ENCODE data around the gene CLHC1. TPM values are rescaled to one million over a fixed set of nuclear protein-coding genes. Genes with fewer than 3 reads are reported as not detected.

CLHC1 gene
- total and polyA plus RNA-seq, 2 donors (not counting 3 experiments of a cell fraction or from before 2014, with no cell fraction given), result 2.4 to 12.3 TPM

- intact Hi-C loops (cut with micrococcal nuclease), result no loop called here
- DNase-seq (ENCODE audit: low read depth, low spot score) (no peak), FAIRE-seq (no peak)
- Histone ChIP-seq H3K4me2 (ENCODE audit: insufficient read depth, low read length) (no peak overlapping the region), H3K27ac (ENCODE audit: insufficient read depth, low read depth, low read length) (no peak overlapping the region), H3K4me3 (replicated peaks in 1 of 3; ENCODE audit: insufficient read depth in 1 of 3, low read depth in 1 of 3, low read length in 3 of 3) (no peak overlapping the region), H3K9me3 (replicated peaks; ENCODE audit: control insufficient read depth, insufficient read depth, low read length) (no peaks in the 10 kb centered on the region), H3K9me1 (replicated peaks; ENCODE audit: control insufficient read depth, extremely low read depth, insufficient read depth, low read length) (no peaks in the 10 kb centered on the region), H2AFZ (ENCODE audit: low read depth, low read length) (no peak overlapping the region), H3K4me1 (ENCODE audit: control insufficient read depth, extremely low read depth, insufficient read depth, low read length) (peaks cover 17% of the 10 kb centered on the region), H3K27me3 (ENCODE audit: control insufficient read depth in 2 of 2, insufficient read depth in 2 of 2, low read length in 2 of 2) (no peaks in the 10 kb centered on the region), H3K36me3 (ENCODE audit: control insufficient read depth in 2 of 2, extremely low read depth in 1 of 2, insufficient read depth in 2 of 2, low read length in 2 of 2) (no peaks in the 10 kb centered on the region), H3K79me2 (ENCODE audit: control insufficient read depth, insufficient read depth, low read length) (no peaks in the 10 kb centered on the region), H4K20me1 (replicated peaks; ENCODE audit: control insufficient read depth, extremely low read depth, insufficient read depth, low read length) (no peaks in the 10 kb centered on the region), H3K9ac (replicated peaks; ENCODE audit: extremely low read depth, insufficient read depth, low read length) (no peak overlapping the region)
- TF ChIP-seq POLR2A (IDR thresholded peaks at IDR 0.05; ENCODE audit: low read depth, low read length) (no peak), POLR2AphosphoS5 (IDR thresholded peaks at IDR 0.05; ENCODE audit: insufficient read depth, low read depth, low read length) (no peak), JUN (IDR thresholded peaks at IDR 0.05; ENCODE audit: borderline replicate concordance, insufficient read depth, insufficient read length, low read depth) (no peak), CTCF (IDR thresholded peaks at IDR 0.05; ENCODE audit: extremely low read depth in 1 of 2, insufficient read depth in 1 of 2, low read depth in 1 of 2, low read length in 2 of 2) (no peak), GATA2 (IDR thresholded peaks at IDR 0.05; ENCODE audit: insufficient read depth, insufficient read length, low read depth, low read length) (no peak)
- CTCF ChIA-PET, result interaction anchor here (1.4 kb wide), 1 partner anchor 14 kb away, joined by 3 read pairs; no protein-coding TSS in a partner anchor
- no TSS peak for BruUV-seq (replicated peaks)
- dilution Hi-C loops (cut with MboI; ENCODE audit: extremely low pct_ligation_motif_present, low sequenced_read_pairs), result no loop called here
- POLR2A ChIA-PET, result no interaction called here
Observed at GRCh38 chr2:55155206-55155605, 76.9 kb downstream of the CLHC1 start.

GRCh38 chr2:55154525-55155030, 77.5 kb downstream of the CLHC1 start:
- dilution Hi-C loops (cut with MboI; ENCODE audit: extremely low pct_ligation_motif_present, low sequenced_read_pairs) (no loop called here), intact Hi-C loops (cut with micrococcal nuclease) (no loop called here)
- Histone ChIP-seq H3K27me3 (ENCODE audit: control insufficient read depth in 2 of 2, insufficient read depth in 2 of 2, low read length in 2 of 2) (no peaks in the 10 kb centered on the region), H3K4me1 (ENCODE audit: control insufficient read depth, extremely low read depth, insufficient read depth, low read length) (peaks cover 17% of the 10 kb centered on the region), H3K9me1 (replicated peaks; ENCODE audit: control insufficient read depth, extremely low read depth, insufficient read depth, low read length) (no peaks in the 10 kb centered on the region), H3K4me2 (ENCODE audit: insufficient read depth, low read length) (no peak overlapping the region), H3K9ac (replicated peaks; ENCODE audit: extremely low read depth, insufficient read depth, low read length) (no peak overlapping the region), H3K36me3 (ENCODE audit: control insufficient read depth in 2 of 2, extremely low read depth in 1 of 2, insufficient read depth in 2 of 2, low read length in 2 of 2) (no peaks in the 10 kb centered on the region), H3K4me3 (replicated peaks in 1 of 3; ENCODE audit: insufficient read depth in 1 of 3, low read depth in 1 of 3, low read length in 3 of 3) (no peak overlapping the region), H3K79me2 (ENCODE audit: control insufficient read depth, insufficient read depth, low read length) (no peaks in the 10 kb centered on the region), H3K27ac (ENCODE audit: insufficient read depth, low read depth, low read length) (no peak overlapping the region), H3K9me3 (replicated peaks; ENCODE audit: control insufficient read depth, insufficient read depth, low read length) (no peaks in the 10 kb centered on the region), H2AFZ (ENCODE audit: low read depth, low read length) (no peak overlapping the region), H4K20me1 (replicated peaks; ENCODE audit: control insufficient read depth, extremely low read depth, insufficient read depth, low read length) (no peaks in the 10 kb centered on the region)
- POLR2A ChIA-PET, result no interaction called here
- CTCF ChIA-PET, result interaction anchor here (1.1 to 1.4 kb wide), 3 partner anchors 13 to 20 kb away, joined by 3 to 4 read pairs (median 3); no protein-coding TSS in a partner anchor
- no peak for DNase-seq (ENCODE audit: low read depth, low spot score)
- TF ChIP-seq POLR2A (IDR thresholded peaks at IDR 0.05; ENCODE audit: low read depth, low read length) (no peak), GATA2 (IDR thresholded peaks at IDR 0.05; ENCODE audit: insufficient read depth, insufficient read length, low read depth, low read length) (no peak), MYC (IDR thresholded peaks at IDR 0.05; ENCODE audit: low read depth, low read length) (no peak), POLR2AphosphoS5 (IDR thresholded peaks at IDR 0.05; ENCODE audit: insufficient read depth, low read depth, low read length) (no peak), CTCF (IDR thresholded peaks at IDR 0.05; ENCODE audit: extremely low read depth in 1 of 2, insufficient read depth in 1 of 2, low read depth in 1 of 2, low read length in 2 of 2) (no peak), JUN (IDR thresholded peaks at IDR 0.05; ENCODE audit: borderline replicate concordance, insufficient read depth, insufficient read length, low read depth) (no peak), MAX (IDR thresholded peaks at IDR 0.05; ENCODE audit: insufficient read depth, insufficient read length) (no peak), EZH2 (IDR thresholded peaks at IDR 0.05; ENCODE audit: borderline replicate concordance, low read depth, low read length, severe bottlenecking) (no peak), FOS (IDR thresholded peaks at IDR 0.05; ENCODE audit: borderline replicate concordance, insufficient read depth, low read length) (no peak)
- no TSS peak for BruUV-seq (replicated peaks)
- no peak for FAIRE-seq

All from endothelial cell of umbilical vein (primary cell).